ENCODE results near the gene CMIP.

DNA sequence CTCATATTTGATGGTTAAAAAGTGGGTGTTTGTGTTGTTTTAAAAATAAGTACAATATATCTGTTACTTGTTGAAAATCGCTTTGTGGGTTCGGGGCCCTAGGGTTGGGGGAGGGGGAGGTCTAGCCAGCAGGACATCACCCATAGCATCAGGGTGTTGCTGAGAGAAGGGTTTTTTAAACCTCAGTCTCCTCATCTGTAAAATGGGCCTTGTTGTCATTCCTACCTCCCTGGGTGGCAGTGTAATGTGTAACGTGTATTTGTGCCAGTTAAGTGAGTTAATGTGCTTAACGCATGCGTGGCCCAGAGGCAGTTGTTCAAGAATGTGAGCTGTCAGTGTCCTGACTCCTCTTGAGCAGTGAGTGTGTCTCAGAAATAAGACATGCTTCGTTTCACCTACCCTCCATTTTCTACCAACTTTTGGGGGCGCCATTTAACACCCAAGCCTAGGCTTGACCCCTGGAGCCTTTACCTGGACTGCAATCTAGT lies 129.0 kb downstream of the CMIP start:
- TF ChIP-seq, protein P1, sequence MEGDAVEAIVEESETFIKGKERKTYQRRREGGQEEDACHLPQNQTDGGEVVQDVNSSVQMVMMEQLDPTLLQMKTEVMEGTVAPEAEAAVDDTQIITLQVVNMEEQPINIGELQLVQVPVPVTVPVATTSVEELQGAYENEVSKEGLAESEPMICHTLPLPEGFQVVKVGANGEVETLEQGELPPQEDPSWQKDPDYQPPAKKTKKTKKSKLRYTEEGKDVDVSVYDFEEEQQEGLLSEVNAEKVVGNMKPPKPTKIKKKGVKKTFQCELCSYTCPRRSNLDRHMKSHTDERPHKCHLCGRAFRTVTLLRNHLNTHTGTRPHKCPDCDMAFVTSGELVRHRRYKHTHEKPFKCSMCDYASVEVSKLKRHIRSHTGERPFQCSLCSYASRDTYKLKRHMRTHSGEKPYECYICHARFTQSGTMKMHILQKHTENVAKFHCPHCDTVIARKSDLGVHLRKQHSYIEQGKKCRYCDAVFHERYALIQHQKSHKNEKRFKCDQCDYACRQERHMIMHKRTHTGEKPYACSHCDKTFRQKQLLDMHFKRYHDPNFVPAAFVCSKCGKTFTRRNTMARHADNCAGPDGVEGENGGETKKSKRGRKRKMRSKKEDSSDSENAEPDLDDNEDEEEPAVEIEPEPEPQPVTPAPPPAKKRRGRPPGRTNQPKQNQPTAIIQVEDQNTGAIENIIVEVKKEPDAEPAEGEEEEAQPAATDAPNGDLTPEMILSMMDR (IDR thresholded peaks at IDR 0.05): no peak
- TF ChIP-seq, protein P2, sequence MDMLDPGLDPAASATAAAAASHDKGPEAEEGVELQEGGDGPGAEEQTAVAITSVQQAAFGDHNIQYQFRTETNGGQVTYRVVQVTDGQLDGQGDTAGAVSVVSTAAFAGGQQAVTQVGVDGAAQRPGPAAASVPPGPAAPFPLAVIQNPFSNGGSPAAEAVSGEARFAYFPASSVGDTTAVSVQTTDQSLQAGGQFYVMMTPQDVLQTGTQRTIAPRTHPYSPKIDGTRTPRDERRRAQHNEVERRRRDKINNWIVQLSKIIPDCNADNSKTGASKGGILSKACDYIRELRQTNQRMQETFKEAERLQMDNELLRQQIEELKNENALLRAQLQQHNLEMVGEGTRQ (IDR thresholded peaks at IDR 0.05; ENCODE audit: borderline replicate concordance, low read depth, low read length): no peak
- no peak for TF ChIP-seq RAD21 (IDR thresholded peaks at IDR 0.05; ENCODE audit: low read length)
- TF ChIP-seq, protein P3, sequence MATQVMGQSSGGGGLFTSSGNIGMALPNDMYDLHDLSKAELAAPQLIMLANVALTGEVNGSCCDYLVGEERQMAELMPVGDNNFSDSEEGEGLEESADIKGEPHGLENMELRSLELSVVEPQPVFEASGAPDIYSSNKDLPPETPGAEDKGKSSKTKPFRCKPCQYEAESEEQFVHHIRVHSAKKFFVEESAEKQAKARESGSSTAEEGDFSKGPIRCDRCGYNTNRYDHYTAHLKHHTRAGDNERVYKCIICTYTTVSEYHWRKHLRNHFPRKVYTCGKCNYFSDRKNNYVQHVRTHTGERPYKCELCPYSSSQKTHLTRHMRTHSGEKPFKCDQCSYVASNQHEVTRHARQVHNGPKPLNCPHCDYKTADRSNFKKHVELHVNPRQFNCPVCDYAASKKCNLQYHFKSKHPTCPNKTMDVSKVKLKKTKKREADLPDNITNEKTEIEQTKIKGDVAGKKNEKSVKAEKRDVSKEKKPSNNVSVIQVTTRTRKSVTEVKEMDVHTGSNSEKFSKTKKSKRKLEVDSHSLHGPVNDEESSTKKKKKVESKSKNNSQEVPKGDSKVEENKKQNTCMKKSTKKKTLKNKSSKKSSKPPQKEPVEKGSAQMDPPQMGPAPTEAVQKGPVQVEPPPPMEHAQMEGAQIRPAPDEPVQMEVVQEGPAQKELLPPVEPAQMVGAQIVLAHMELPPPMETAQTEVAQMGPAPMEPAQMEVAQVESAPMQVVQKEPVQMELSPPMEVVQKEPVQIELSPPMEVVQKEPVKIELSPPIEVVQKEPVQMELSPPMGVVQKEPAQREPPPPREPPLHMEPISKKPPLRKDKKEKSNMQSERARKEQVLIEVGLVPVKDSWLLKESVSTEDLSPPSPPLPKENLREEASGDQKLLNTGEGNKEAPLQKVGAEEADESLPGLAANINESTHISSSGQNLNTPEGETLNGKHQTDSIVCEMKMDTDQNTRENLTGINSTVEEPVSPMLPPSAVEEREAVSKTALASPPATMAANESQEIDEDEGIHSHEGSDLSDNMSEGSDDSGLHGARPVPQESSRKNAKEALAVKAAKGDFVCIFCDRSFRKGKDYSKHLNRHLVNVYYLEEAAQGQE (IDR thresholded peaks at IDR 0.05; ENCODE audit: low read depth, low read length): no peak
- no peak for TF ChIP-seq GABPA (IDR thresholded peaks at IDR 0.05; ENCODE audit: low read depth)
- no peak for TF ChIP-seq EP300 (IDR thresholded peaks at IDR 0.05; ENCODE audit: borderline replicate concordance in 1 of 2, low read depth in 1 of 2, low read length in 1 of 2)
- TF ChIP-seq SIN3A (IDR thresholded peaks at IDR 0.05; ENCODE audit: borderline replicate concordance, low read depth, low read length): no peak
- TF ChIP-seq, protein P4, sequence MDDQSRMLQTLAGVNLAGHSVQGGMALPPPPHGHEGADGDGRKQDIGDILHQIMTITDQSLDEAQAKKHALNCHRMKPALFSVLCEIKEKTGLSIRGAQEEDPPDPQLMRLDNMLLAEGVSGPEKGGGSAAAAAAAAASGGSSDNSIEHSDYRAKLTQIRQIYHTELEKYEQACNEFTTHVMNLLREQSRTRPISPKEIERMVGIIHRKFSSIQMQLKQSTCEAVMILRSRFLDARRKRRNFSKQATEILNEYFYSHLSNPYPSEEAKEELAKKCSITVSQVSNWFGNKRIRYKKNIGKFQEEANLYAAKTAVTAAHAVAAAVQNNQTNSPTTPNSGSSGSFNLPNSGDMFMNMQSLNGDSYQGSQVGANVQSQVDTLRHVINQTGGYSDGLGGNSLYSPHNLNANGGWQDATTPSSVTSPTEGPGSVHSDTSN (IDR thresholded peaks at IDR 0.05): no peak

All from SK-N-SH (cell line).